Mucosa of rectum (tissue), 2 donors: ENCODE data around the gene IRF3.
"Not testable (repeated sequence)": the region's sequence is repeated elsewhere in the genome, so short reads cannot be mapped to it uniquely, and the experiment has no call there.

ENCODE experiments used
- H3K27ac ChIP-seq, 2 donors: one replicate each; pipeline ENCODE4 v1.7.0; 2013; ENCODE audit warnings: inconsistent platforms in 2 of 2, low read depth in 2 of 2, low read length in 2 of 2
- H3K27me3 ChIP-seq, 2 donors: one replicate each; pipeline ENCODE4 v1.7.0; 2013; ENCODE audit warnings: low read length in 2 of 2; ENCODE audit not compliant: control insufficient read depth in 2 of 2, insufficient read depth in 2 of 2
- H3K36me3 ChIP-seq, 2 donors: one replicate each; pipeline ENCODE4 v1.7.0; 2013; ENCODE audit warnings: low read length in 2 of 2; ENCODE audit not compliant: control insufficient read depth in 2 of 2, insufficient read depth in 2 of 2
- H3K4me1 ChIP-seq, 2 donors: one replicate each; pipeline ENCODE4 v1.7.0; 2013; ENCODE audit warnings: low read length in 2 of 2, mild to moderate bottlenecking in 1 of 2; ENCODE audit not compliant: control insufficient read depth in 2 of 2, insufficient read depth in 2 of 2
- H3K4me3 ChIP-seq, 2 donors: one replicate each; pipeline ENCODE4 v1.7.0; 2013; ENCODE audit warnings: low read length in 2 of 2
- H3K9ac ChIP-seq, 2 donors: one replicate each; pipeline ENCODE4 v1.7.0; 2013; ENCODE audit warnings: low read length in 2 of 2, low read depth in 1 of 2, mild to moderate bottlenecking in 1 of 2
- H3K9me3 ChIP-seq, 2 donors: one replicate each; pipeline ENCODE4 v1.7.0; 2013; ENCODE audit warnings: low read length in 2 of 2; ENCODE audit not compliant: control insufficient read depth in 2 of 2
- donor health status: healthy.
- donor health status: Normal muscosa, but diverticular disease.

The IRF3 gene

DNA sequence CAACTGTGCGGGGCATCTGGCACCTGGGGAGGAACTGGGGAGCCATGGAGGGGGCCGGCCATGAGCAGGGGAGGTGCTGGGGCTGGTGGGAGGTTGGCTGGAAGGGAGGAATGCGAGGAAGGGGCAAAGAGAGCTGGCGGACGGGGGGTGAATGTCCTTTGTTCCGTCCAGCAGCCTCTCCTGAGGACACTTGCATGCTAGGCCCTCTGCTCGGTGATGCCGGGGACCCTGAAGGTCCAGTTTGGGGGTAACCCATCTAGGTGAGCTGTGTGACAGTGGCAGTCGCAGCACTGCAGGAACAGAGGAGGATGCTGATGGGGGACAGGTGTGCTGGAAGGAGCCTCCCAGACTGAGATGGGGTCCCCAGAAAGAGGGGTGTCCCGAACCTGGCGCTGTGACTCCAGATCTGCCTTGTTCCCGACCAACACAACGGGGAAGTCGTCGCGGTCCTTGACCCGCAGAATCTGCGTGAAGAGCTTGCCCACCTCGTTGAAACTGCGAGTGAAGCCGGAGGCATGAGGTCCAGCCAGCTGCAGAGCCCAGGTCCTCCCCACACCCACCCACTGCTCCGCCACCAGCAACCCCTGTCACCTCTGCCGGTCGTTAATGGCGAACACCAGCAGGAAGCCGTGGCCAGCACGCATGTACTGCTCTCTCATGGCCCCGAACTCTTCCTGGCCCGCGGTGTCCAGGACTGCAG, 29.3 kb downstream of the IRF3 start:
- no peak overlapping the region for H3K27ac ChIP-seq
- H3K9me3 ChIP-seq: no peaks in the 10 kb centered on the region
- H3K4me1 ChIP-seq: peaks cover 17 to 26% of the 10 kb centered on the region in 2 donors

GRCh38 chr19:49635530-49636232, 30.0 kb downstream of the IRF3 start:
- Histone ChIP-seq H3K9me3 (no peaks in the 10 kb centered on the region), H3K27ac (no peak overlapping the region), H3K4me1 (peaks cover 10 to 21% of the 10 kb centered on the region in 2 donors), H3K27me3 (no peaks in the 10 kb centered on the region), H3K4me3 (no peak overlapping the region), H3K36me3 (peaks cover 0 to 6% of the 10 kb centered on the region in 2 donors), H3K9ac (no peak overlapping the region)

More for the DNA sequence above, 29.3 kb downstream of the IRF3 start:
- H3K36me3 ChIP-seq: peaks cover 0 to 6% of the 10 kb centered on the region in 2 donors
- no peak overlapping the region for H3K9ac ChIP-seq
- H3K27me3 ChIP-seq: no peaks in the 10 kb centered on the region
- no peak overlapping the region for H3K4me3 ChIP-seq

- H3K27me3 ChIP-seq, H3K36me3 ChIP-seq, H3K4me1 ChIP-seq, H3K9ac ChIP-seq, H3K4me3 ChIP-seq, H3K9me3 ChIP-seq, H3K27ac ChIP-seq: not testable (repeated sequence)
Measured at GRCh38 chr19:49633273-49633672, 32.4 kb downstream of the IRF3 start.

GRCh38 chr19:49632576-49632975, 33.1 kb downstream of the IRF3 start:
- Histone ChIP-seq H3K9ac (no peak overlapping the region), H3K27me3 (no peaks in the 10 kb centered on the region), H3K9me3 (no peaks in the 10 kb centered on the region), H3K36me3 (peaks cover 0 to 6% of the 10 kb centered on the region in 2 donors), H3K4me1 (peaks cover 0 to 2% of the 10 kb centered on the region in 2 donors), H3K27ac (no peak overlapping the region), H3K4me3 (no peak overlapping the region)

DNA sequence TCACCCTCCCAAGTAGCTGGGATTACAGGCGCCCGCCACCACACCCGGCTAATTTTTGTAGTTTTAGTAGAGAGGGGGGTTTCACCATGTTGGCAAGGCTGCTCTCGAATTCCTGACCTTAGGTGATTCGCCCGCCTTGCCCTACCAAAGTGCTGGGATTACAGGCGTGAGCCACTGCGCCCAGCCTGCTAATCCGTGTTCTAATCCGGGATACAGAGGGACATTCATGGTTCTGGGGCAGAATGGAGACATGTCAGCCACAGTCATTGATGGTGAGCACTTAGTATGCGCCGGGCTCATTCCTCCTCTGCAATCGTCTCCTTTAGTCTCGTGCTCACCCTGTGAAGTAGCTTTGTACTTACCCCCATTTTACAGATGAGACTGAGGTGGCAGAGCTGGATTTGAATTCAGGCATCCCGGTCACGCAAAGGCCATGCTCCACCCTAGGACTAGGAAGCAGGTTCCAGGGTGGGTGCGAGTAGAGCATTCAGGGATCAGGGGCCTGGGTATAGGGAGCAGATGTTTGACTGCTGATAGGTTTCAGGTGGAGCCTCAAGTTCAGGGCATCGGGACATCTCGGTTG, 34.0 kb downstream of the IRF3 start:
- H3K27ac ChIP-seq: no peak overlapping the region
- H3K4me1 ChIP-seq: peaks cover 0 to under 1% of the 10 kb centered on the region in 2 donors
- H3K9ac ChIP-seq: no peak overlapping the region

GRCh38 chr19:49631014-49631588, 34.6 kb downstream of the IRF3 start:
- no peaks in the 10 kb centered on the region for H3K9me3 ChIP-seq
- no peaks in the 10 kb centered on the region for H3K4me1 ChIP-seq
- no peak overlapping the region for H3K4me3 ChIP-seq
- H3K36me3 ChIP-seq: peaks cover 3 to 7% of the 10 kb centered on the region in 2 donors
- no peak overlapping the region for H3K9ac ChIP-seq
- H3K27me3 ChIP-seq: no peaks in the 10 kb centered on the region
- H3K27ac ChIP-seq: no peak overlapping the region

More for the DNA sequence above, 34.0 kb downstream of the IRF3 start:
- Histone ChIP-seq H3K36me3 (peaks cover 3 to 9% of the 10 kb centered on the region in 2 donors), H3K27me3 (no peaks in the 10 kb centered on the region), H3K9me3 (no peaks in the 10 kb centered on the region), H3K4me3 (no peak overlapping the region)

DNA sequence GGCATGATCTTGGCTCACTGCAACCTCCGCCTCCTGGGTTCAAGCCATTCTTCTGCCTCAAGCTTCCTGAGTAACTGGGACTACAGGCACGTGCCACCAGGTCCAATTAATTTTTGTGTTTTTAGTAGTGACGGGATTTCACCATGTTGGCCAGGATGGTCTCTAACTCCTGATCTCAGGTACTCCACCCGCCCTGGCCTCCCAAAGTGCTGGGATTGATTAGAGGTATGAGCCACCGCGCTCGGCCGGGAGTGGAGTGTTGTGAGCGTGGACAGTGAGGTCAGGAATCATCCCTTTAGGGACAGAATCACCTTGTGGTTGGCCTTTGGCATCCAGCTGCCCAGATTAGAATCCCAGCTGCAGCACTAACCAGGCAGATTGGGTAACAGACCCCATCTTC, 36.0 kb downstream of the IRF3 start:
- Histone ChIP-seq H3K36me3 (peaks cover 8 to 11% of the 10 kb centered on the region in 2 donors), H3K4me1 (no peaks in the 10 kb centered on the region), H3K27me3 (no peaks in the 10 kb centered on the region), H3K9ac (no peak overlapping the region), H3K9me3 (no peaks in the 10 kb centered on the region), H3K4me3 (no peak overlapping the region), H3K27ac (no peak overlapping the region)

DNA sequence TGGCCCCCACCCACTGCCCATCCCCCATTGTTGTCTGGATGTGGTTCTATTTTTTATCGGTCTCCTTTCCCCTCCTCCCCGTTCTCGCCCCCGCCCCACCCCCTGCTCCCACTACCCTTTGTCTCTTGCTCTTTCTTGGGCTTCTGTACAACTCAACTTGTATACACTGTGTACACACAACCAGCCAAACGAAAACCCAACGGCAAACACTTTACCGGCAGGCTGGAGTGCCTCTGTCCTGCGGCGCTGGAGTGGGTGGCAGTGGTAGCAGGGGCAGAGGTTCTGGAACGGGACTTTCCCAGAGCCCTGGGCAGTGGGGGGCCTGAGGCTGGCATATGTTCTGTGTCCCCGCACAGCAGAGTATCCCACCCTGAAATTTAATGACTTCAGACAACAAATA, 39.4 kb downstream of the IRF3 start:
- Histone ChIP-seq H3K9ac (no peak overlapping the region), H3K4me1 (no peaks in the 10 kb centered on the region), H3K27ac (no peak overlapping the region), H3K27me3 (no peaks in the 10 kb centered on the region), H3K4me3 (no peak overlapping the region), H3K36me3 (peaks cover 14 to 24% of the 10 kb centered on the region in 2 donors), H3K9me3 (no peaks in the 10 kb centered on the region)

DNA sequence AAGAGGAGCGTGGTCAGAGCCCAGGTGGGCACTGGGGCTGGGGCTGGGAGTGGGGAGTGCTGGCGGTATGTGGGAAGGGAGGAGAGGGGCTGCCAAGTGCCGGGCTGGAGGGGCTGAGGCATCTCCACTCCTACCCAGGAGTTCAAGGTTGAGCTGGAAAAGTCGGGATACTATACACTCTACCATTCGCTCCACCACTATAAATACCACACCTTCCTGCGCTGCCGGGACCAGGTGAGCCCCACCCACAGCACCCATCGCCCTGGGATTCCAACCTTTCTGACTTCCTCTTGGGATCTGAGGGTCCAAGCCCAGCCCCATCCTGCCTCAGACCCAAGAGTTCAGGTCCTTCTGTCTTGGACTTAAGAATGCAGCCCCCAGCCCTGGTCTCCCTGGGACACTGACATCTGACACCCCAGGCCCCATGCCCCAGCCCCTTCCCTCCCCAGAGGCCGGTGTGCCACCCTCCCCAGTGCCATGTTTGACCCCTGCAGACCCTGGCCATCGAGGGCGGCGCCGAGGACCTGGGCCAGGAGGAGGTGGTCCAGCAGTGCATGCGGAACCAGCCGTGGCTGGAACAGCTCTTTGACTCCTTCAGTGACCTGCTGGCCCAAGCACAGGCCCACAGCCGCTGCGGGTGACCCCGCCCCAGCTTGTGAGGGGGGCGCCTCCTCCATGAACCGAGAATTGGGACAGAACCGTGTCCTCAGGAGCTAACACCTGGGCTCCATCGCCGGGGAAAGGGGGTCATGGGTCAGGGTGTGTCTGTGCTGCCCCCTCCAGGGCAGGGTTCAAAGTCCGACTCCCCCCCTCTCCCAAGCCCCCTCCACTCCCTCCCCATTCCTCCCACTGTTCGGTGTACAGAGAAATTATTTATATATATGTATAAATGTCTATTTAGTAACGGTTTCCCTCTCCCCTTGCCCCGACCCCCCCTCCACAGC, 40.4 kb downstream of the IRF3 start:
- no peaks in the 10 kb centered on the region for H3K27me3 ChIP-seq
- H3K27ac ChIP-seq: no peak overlapping the region
- H3K4me3 ChIP-seq: no peak overlapping the region
- no peaks in the 10 kb centered on the region for H3K4me1 ChIP-seq
- H3K9ac ChIP-seq: no peak overlapping the region
- no peaks in the 10 kb centered on the region for H3K9me3 ChIP-seq
- peaks cover 15 to 26% of the 10 kb centered on the region in 2 donors for H3K36me3 ChIP-seq
